Mucosa of rectum (tissue), 2 donors: Measurements from ENCODE around the gene ZCWPW2.

Experiments used
- H3K27ac ChIP-seq, 2 donors: one replicate each; pipeline ENCODE4 v1.7.0; 2013; ENCODE audit warnings: inconsistent platforms in 2 of 2, low read depth in 2 of 2, low read length in 2 of 2
- H3K27me3 ChIP-seq, 2 donors: one replicate each; pipeline ENCODE4 v1.7.0; 2013; ENCODE audit warnings: low read length in 2 of 2; ENCODE audit not compliant: control insufficient read depth in 2 of 2, insufficient read depth in 2 of 2
- H3K36me3 ChIP-seq, 2 donors: one replicate each; pipeline ENCODE4 v1.7.0; 2013; ENCODE audit warnings: low read length in 2 of 2; ENCODE audit not compliant: control insufficient read depth in 2 of 2, insufficient read depth in 2 of 2
- H3K4me1 ChIP-seq, 2 donors: one replicate each; pipeline ENCODE4 v1.7.0; 2013; ENCODE audit warnings: low read length in 2 of 2, mild to moderate bottlenecking in 1 of 2; ENCODE audit not compliant: control insufficient read depth in 2 of 2, insufficient read depth in 2 of 2
- H3K4me3 ChIP-seq, 2 donors: one replicate each; pipeline ENCODE4 v1.7.0; 2013; ENCODE audit warnings: low read length in 2 of 2
- H3K9ac ChIP-seq, 2 donors: one replicate each; pipeline ENCODE4 v1.7.0; 2013; ENCODE audit warnings: low read length in 2 of 2, low read depth in 1 of 2, mild to moderate bottlenecking in 1 of 2
- H3K9me3 ChIP-seq, 2 donors: one replicate each; pipeline ENCODE4 v1.7.0; 2013; ENCODE audit warnings: low read length in 2 of 2; ENCODE audit not compliant: control insufficient read depth in 2 of 2
- donor health status: healthy.
- donor health status: Normal muscosa, but diverticular disease.

ZCWPW2 gene

GRCh38 chr3:28485164-28485563 is 136.6 kb downstream of the ZCWPW2 start:
- H3K36me3 ChIP-seq: no peaks in the 10 kb centered on the region
- H3K9ac ChIP-seq: no peak overlapping the region
- H3K4me3 ChIP-seq: no peak overlapping the region
- no peak overlapping the region for H3K27ac ChIP-seq
- H3K4me1 ChIP-seq: no peaks in the 10 kb centered on the region
- H3K27me3 ChIP-seq: no peaks in the 10 kb centered on the region
- no peaks in the 10 kb centered on the region for H3K9me3 ChIP-seq

GRCh38 chr3:28495301-28495700 is 146.8 kb downstream of the ZCWPW2 start:
- Histone ChIP-seq H3K9ac (no peak overlapping the region), H3K9me3 (no peaks in the 10 kb centered on the region)

DNA sequence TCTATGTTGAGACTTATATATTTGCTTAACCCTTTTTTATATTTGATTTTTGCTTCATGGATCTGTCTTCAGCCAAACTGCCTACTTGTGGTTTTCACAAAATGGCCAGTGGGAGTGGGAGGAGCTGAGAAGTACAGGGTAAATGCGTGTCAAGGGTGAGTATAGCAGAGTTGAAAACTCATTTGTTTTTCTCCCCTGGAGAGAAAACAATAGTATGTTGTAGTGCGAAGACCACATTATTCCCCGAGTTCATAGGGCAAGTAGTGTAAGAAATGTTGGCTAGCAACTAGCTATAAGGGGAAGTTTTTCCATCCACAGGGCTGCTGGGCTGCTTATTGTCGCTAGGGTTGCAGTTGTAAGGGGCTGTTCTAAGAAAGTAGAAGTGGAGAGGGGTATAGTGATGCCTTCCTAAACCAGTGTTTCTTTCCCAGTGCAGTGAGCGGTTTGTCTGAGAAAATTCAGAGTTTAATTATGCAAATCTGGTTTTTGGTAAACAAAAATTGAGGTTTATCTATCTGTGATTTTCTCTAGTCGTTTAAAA is 153.9 kb downstream of the ZCWPW2 start:
- no peaks in the 10 kb centered on the region for H3K27me3 ChIP-seq
- H3K4me1 ChIP-seq: no peaks in the 10 kb centered on the region
- H3K9me3 ChIP-seq: no peaks in the 10 kb centered on the region
- H3K27ac ChIP-seq: no peak overlapping the region
- no peaks in the 10 kb centered on the region for H3K36me3 ChIP-seq
- no peak overlapping the region for H3K9ac ChIP-seq
- no peak overlapping the region for H3K4me3 ChIP-seq

More at GRCh38 chr3:28495301-28495700, 146.8 kb downstream of the ZCWPW2 start:
- Histone ChIP-seq H3K36me3 (no peaks in the 10 kb centered on the region), H3K27me3 (no peaks in the 10 kb centered on the region), H3K4me3 (no peak overlapping the region), H3K27ac (no peak overlapping the region), H3K4me1 (no peaks in the 10 kb centered on the region)

DNA sequence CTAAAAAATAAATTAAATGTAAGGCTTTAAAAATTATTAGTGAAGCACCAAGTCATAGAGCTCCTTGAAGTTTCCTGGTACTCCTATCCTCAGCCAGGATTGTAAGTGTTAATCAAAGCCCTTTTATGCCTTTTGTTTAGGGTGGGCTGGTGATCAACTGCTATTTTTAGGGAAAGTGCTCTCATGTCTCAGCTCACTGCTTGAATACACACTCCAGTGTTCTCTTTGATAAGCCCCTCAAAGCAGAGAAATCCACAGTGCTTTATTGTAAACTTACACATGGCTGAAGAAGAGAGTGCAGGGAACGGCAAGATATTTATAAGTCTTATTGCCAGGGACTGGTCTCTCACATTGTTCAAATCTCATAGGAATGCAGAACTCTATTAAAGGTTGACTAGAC is 156.5 kb downstream of the ZCWPW2 start:
- H3K9me3 ChIP-seq: no peaks in the 10 kb centered on the region
- no peaks in the 10 kb centered on the region for H3K27me3 ChIP-seq
- H3K9ac ChIP-seq: no peak overlapping the region
- no peak overlapping the region for H3K4me3 ChIP-seq
- no peak overlapping the region for H3K27ac ChIP-seq
- no peaks in the 10 kb centered on the region for H3K36me3 ChIP-seq
- no peaks in the 10 kb centered on the region for H3K4me1 ChIP-seq

- H3K4me1 ChIP-seq: no peaks in the 10 kb centered on the region
- no peaks in the 10 kb centered on the region for H3K27me3 ChIP-seq
- no peak overlapping the region for H3K9ac ChIP-seq
- H3K36me3 ChIP-seq: no peaks in the 10 kb centered on the region
- H3K4me3 ChIP-seq: no peak overlapping the region
- no peaks in the 10 kb centered on the region for H3K9me3 ChIP-seq
- H3K27ac ChIP-seq: no peak overlapping the region
Measured at GRCh38 chr3:28521663-28522062, 173.1 kb downstream of the ZCWPW2 start.

- Histone ChIP-seq H3K4me1 (no peaks in the 10 kb centered on the region), H3K36me3 (no peaks in the 10 kb centered on the region), H3K27me3 (no peaks in the 10 kb centered on the region), H3K27ac (no peak overlapping the region), H3K9ac (no peak overlapping the region), H3K4me3 (no peak overlapping the region), H3K9me3 (no peaks in the 10 kb centered on the region)
Measured at GRCh38 chr3:28542351-28542750, 193.8 kb downstream of the ZCWPW2 start.

GRCh38 chr3:28544236-28544635 is 195.7 kb downstream of the ZCWPW2 start:
- no peaks in the 10 kb centered on the region for H3K4me1 ChIP-seq
- no peak overlapping the region for H3K4me3 ChIP-seq
- H3K27me3 ChIP-seq: no peaks in the 10 kb centered on the region
- H3K36me3 ChIP-seq: no peaks in the 10 kb centered on the region
- H3K9ac ChIP-seq: no peak overlapping the region
- H3K9me3 ChIP-seq: no peaks in the 10 kb centered on the region
- H3K27ac ChIP-seq: no peak overlapping the region

GRCh38 chr3:28544831-28545230 is 196.3 kb downstream of the ZCWPW2 start:
- Histone ChIP-seq H3K4me3 (no peak overlapping the region), H3K9ac (no peak overlapping the region), H3K36me3 (no peaks in the 10 kb centered on the region), H3K4me1 (no peaks in the 10 kb centered on the region), H3K9me3 (no peaks in the 10 kb centered on the region), H3K27ac (no peak overlapping the region), H3K27me3 (no peaks in the 10 kb centered on the region)

- Histone ChIP-seq H3K36me3 (no peaks in the 10 kb centered on the region), H3K27ac (no peak overlapping the region), H3K4me3 (no peak overlapping the region), H3K4me1 (no peaks in the 10 kb centered on the region), H3K9me3 (no peaks in the 10 kb centered on the region), H3K9ac (no peak overlapping the region), H3K27me3 (no peaks in the 10 kb centered on the region)
Measured at GRCh38 chr3:28547677-28548076, 199.2 kb downstream of the ZCWPW2 start.

DNA sequence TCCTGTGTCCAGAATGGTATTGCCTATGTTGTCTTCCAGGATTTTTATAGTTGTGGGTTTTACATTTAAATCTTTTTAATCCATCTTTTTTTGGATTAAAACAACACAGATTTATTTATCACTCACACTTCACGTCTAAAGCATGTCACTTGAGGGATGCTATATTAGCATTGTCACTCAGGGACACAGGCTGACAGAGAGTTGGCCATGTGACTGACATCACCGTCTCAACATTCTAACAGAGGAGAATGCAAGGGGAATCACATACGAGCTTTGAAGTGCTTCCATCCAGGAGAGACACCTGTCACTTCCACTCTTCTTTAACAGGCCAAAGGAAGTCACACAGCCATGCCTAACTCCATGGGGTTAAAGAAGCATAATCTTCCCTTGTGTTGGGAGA is 204.7 kb downstream of the ZCWPW2 start:
- Histone ChIP-seq H3K4me3 (no peak overlapping the region), H3K9ac (no peak overlapping the region), H3K9me3 (no peaks in the 10 kb centered on the region), H3K27me3 (no peaks in the 10 kb centered on the region), H3K27ac (no peak overlapping the region), H3K36me3 (no peaks in the 10 kb centered on the region), H3K4me1 (no peaks in the 10 kb centered on the region)

DNA sequence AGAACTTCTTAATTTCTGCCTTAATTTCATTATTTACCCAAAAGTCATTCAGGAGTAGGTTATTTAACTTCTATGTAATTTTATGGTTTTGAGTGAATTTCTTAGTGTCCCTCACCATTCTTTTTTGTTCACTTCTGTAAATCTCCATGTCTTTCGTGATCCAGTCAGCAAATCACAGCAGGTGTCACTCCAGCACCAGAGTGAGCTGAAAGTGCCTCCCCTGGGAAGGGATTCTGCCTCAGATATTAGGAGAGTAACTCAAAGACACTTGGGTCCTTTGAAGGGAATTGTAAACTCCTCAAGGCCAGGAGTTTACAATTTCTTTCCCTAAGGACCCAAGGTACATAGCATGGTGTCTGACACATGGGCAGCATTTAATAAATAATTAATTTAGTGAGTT is 207.7 kb downstream of the ZCWPW2 start:
- Histone ChIP-seq H3K4me3 (no peak overlapping the region), H3K36me3 (no peaks in the 10 kb centered on the region), H3K9me3 (no peaks in the 10 kb centered on the region), H3K4me1 (no peaks in the 10 kb centered on the region), H3K9ac (no peak overlapping the region), H3K27ac (no peak overlapping the region), H3K27me3 (no peaks in the 10 kb centered on the region)
